Liver (tissue), 9 donors: ENCODE results near the gene OSBPL1A. TPM values are rescaled to one million over a fixed set of nuclear protein-coding genes. Genes with fewer than 3 reads are reported as not detected.

ENCODE experiments used
- DNase-seq: peaks from one replicate; pipeline ENCODE4 v3.0.0-alpha.2; 2017; ENCODE audit warnings: low spot score
- H3K27ac ChIP-seq, 2 donors: one replicate each; pipeline ENCODE4 v1.7.0; 2013; ENCODE audit warnings: inconsistent platforms in 2 of 2, low read length in 2 of 2, control low read depth in 1 of 2, low read depth in 1 of 2, mild to moderate bottlenecking in 1 of 2
- H3K27me3 ChIP-seq, 4 donors: one replicate each; pipeline versions ENCODE4 v1.6.1 to v1.7.0; 2013; ENCODE audit warnings: low read length in 3 of 4, inconsistent platforms in 1 of 4, mild to moderate bottlenecking in 1 of 4, moderate library complexity in 1 of 4; ENCODE audit not compliant: control insufficient read depth in 4 of 4, insufficient read depth in 4 of 4
- H3K36me3 ChIP-seq, 4 donors: one replicate each; pipeline versions ENCODE4 v1.6.1 to v1.7.0; 2013; ENCODE audit warnings: low read length in 3 of 4, mild to moderate bottlenecking in 3 of 4, low read depth in 1 of 4, moderate library complexity in 1 of 4; ENCODE audit not compliant: control insufficient read depth in 4 of 4, insufficient read depth in 3 of 4
- H3K4me1 ChIP-seq, 4 donors: one replicate each; pipeline versions ENCODE4 v1.6.1 to v1.7.0; 2013; ENCODE audit warnings: low read length in 3 of 4, mild to moderate bottlenecking in 3 of 4, moderate library complexity in 1 of 4; ENCODE audit not compliant: control insufficient read depth in 4 of 4, insufficient read depth in 4 of 4
- H3K4me3 ChIP-seq, 3 donors: one replicate each; pipeline versions ENCODE4 v1.6.1 to v1.7.0; 2013; ENCODE audit warnings: low read length in 3 of 3, control low read depth in 1 of 3, low read depth in 1 of 3, mild to moderate bottlenecking in 1 of 3
- H3K9ac ChIP-seq, 2 donors: one replicate each; pipeline ENCODE4 v1.7.0; 2013; ENCODE audit warnings: low read length in 2 of 2, mild to moderate bottlenecking in 2 of 2, moderate library complexity in 2 of 2, control low read depth in 1 of 2, low read depth in 1 of 2
- H3K9me3 ChIP-seq, 4 donors: one replicate each; pipeline versions ENCODE4 v1.6.1 to v1.7.0; 2013; ENCODE audit warnings: low read length in 3 of 4; ENCODE audit not compliant: control insufficient read depth in 4 of 4
- ATF3 ChIP-seq: IDR thresholded peaks from 2 replicates; pipeline ENCODE4 v1.6.1; 2016; ENCODE audit warnings: antibody characterized with exemption
- CTCF ChIP-seq: fragments of 150-350 bp; IDR thresholded peaks from 2 replicates; pipeline ENCODE4 v1.5.1; 2017; ENCODE audit warnings: improper control_type of control experiment, low read depth, low read length; ENCODE audit not compliant: missing input control
- FOXA1 ChIP-seq: IDR thresholded peaks from 2 replicates; pipeline ENCODE4 v1.6.1; 2016; ENCODE audit warnings: antibody characterized with exemption
- FOXA2 ChIP-seq: IDR thresholded peaks from 2 replicates; pipeline ENCODE4 v1.6.1; 2016; ENCODE audit warnings: antibody characterized with exemption
- GABPA ChIP-seq, 2 donors: IDR thresholded peaks in 1 of 2; conservative IDR thresholded peaks in 1 of 2; 2 replicates each; pipeline ENCODE4 v1.6.1; 2016; ENCODE audit warnings: antibody characterized with exemption in 2 of 2, mild to moderate bottlenecking in 1 of 2, moderate library complexity in 1 of 2
- HNF4A ChIP-seq, 2 donors: conservative IDR thresholded peaks; 2 replicates each; pipeline ENCODE4 v1.6.1; 2016; ENCODE audit warnings: antibody characterized with exemption in 2 of 2, mild to moderate bottlenecking in 2 of 2
- HNF4G ChIP-seq: IDR thresholded peaks from 2 replicates; pipeline ENCODE4 v1.6.1; 2016; ENCODE audit warnings: antibody characterized with exemption
- JUND ChIP-seq, 2 donors: IDR thresholded peaks; 2 replicates each; pipeline ENCODE4 v1.6.1; 2016; ENCODE audit warnings: antibody characterized with exemption in 2 of 2
- MAX ChIP-seq: IDR thresholded peaks from 2 replicates; pipeline ENCODE4 v1.6.1; 2016; ENCODE audit warnings: antibody characterized with exemption
- NR2F2 ChIP-seq: IDR thresholded peaks from 2 replicates; pipeline ENCODE4 v1.6.1; 2016; ENCODE audit warnings: antibody characterized with exemption
- RAD21 ChIP-seq, 2 donors: IDR thresholded peaks; 2 replicates each; pipeline ENCODE4 v1.6.1; 2016; ENCODE audit warnings: antibody characterized with exemption in 2 of 2, mild to moderate bottlenecking in 2 of 2
- REST ChIP-seq: IDR thresholded peaks from 2 replicates; pipeline ENCODE4 v1.6.1; 2016; ENCODE audit warnings: antibody characterized with exemption, mild to moderate bottlenecking
- RXRA ChIP-seq, 2 donors: IDR thresholded peaks; 2 replicates each; pipeline ENCODE4 v1.6.1; 2017 to 2018; ENCODE audit warnings: antibody characterized with exemption in 2 of 2, mild to moderate bottlenecking in 1 of 2
- SP1 ChIP-seq: IDR thresholded peaks from 2 replicates; pipeline ENCODE4 v1.6.1; 2018; ENCODE audit warnings: antibody characterized with exemption, mild to moderate bottlenecking
- TAF1 ChIP-seq: conservative IDR thresholded peaks from 2 replicates; pipeline ENCODE4 v1.6.1; 2016; ENCODE audit warnings: antibody characterized with exemption, mild to moderate bottlenecking
- YY1 ChIP-seq: IDR thresholded peaks from 2 replicates; pipeline ENCODE4 v1.6.1; 2016; ENCODE audit warnings: antibody characterized with exemption, mild to moderate bottlenecking
- ZBTB33 ChIP-seq: IDR thresholded peaks from 2 replicates; pipeline ENCODE4 v1.6.1; 2016; ENCODE audit warnings: antibody characterized with exemption
- WGBS: extraction: QIAGEN DNeasy Blood & Tissue Kit; methylation state at CpG from one replicate; pipeline ENCODE4 v1.1.7; 2013; 5-methylcytosine and 5-hydroxymethylcytosine counted together
- polyA plus RNA-seq, 2 donors: library from polyadenylated mRNA; stranded (reverse) in 1 of 2; unstranded in 1 of 2; fragments of 200-250 nt in 1 of 2; fragments of >200 nt in 1 of 2; fragmentation: Nextera tagmentation in 1 of 2; extraction: Ambion mirVana in 1 of 2; gene quantifications; one replicate each; pipeline versions ENCODE4 v1.2.1 to v1.2.3, GENCODE V29; 2013 to 2015
- total RNA-seq, 2 donors: library from RNA; depleted of rRNA; stranded (reverse); fragments of >200 nt; gene quantifications; one replicate each; pipeline ENCODE4 v1.2.3, GENCODE V29; 2014
- donor health status: healthy.
- donor health status: healthy.
- donor health status: healthy.
- donor health status: healthy.
- donor health status: healthy.

The OSBPL1A gene
- total and polyA plus RNA-seq, 4 donors: 5.4 to 12.6 (median 8.9) TPM

GRCh38 chr18:24398540-24398939, 916 bp upstream of the OSBPL1A start:
- TF ChIP-seq CTCF: no peak
- no peak for TF ChIP-seq RAD21 (IDR thresholded peaks at IDR 0.05)
- TF ChIP-seq HNF4G: no peak
- TF ChIP-seq ATF3: no peak
- no peak for TF ChIP-seq ZBTB33
- TF ChIP-seq RXRA (IDR thresholded peaks at IDR 0.05): no peak
- TF ChIP-seq YY1: no peak
- no peak for TF ChIP-seq MAX
- TF ChIP-seq SP1: no peak
- no peak for TF ChIP-seq FOXA2
- TF ChIP-seq JUND (IDR thresholded peaks at IDR 0.05): no peak
- Histone ChIP-seq H3K4me3 (no peak overlapping the region), H3K4me1 (peaks cover 1 to 13% (median 9%) of the 10 kb centered on the region in 4 donors), H3K27ac (no peak overlapping the region), H3K36me3 (no peaks in the 10 kb centered on the region), H3K9me3 (no peaks in the 10 kb centered on the region), H3K27me3 (no peaks in the 10 kb centered on the region), H3K9ac (no peak overlapping the region)
- no peak for DNase-seq
- 88% methylated on average over 15 of the region's 15 CpGs for WGBS

- peak overlapping the region; percentile 44 to 59 for H3K27ac ChIP-seq
- peak overlapping the region; percentile 65 to 74 (median 73) for H3K4me3 ChIP-seq
- WGBS: 2% methylated on average over 50 of the region's 50 CpGs
- H3K4me1 ChIP-seq: peaks cover 1 to 13% (median 9%) of the 10 kb centered on the region in 4 donors
- TF ChIP-seq NR2F2 (no peak), RXRA (IDR thresholded peaks at IDR 0.05) (no peak), YY1 (peak; percentile 50), FOXA1 (no peak), MAX (peak; percentile 88)
- peak overlapping the region in 1 of 2 donors; percentile 43 for H3K9ac ChIP-seq
- no peaks in the 10 kb centered on the region for H3K36me3 ChIP-seq
- no peak for DNase-seq
- H3K9me3 ChIP-seq: no peaks in the 10 kb centered on the region
- no peaks in the 10 kb centered on the region for H3K27me3 ChIP-seq
Observed at GRCh38 chr18:24397131-24397693, 412 bp downstream of the OSBPL1A start.

GRCh38 chr18:24396082-24396633, 1.5 kb downstream of the OSBPL1A start:
- no peak for DNase-seq
- H3K36me3 ChIP-seq: no peaks in the 10 kb centered on the region

More at GRCh38 chr18:24396082-24396633, 1.5 kb downstream of the OSBPL1A start:
- H3K27ac ChIP-seq: no peak overlapping the region
- H3K9me3 ChIP-seq: no peaks in the 10 kb centered on the region
- peaks cover 1 to 13% (median 9%) of the 10 kb centered on the region in 4 donors for H3K4me1 ChIP-seq
- no peak overlapping the region for H3K9ac ChIP-seq
- WGBS: 88% methylated on average over 8 of the region's 8 CpGs
- no peak for TF ChIP-seq REST
- TF ChIP-seq JUND (IDR thresholded peaks at IDR 0.05): no peak
- no peak for TF ChIP-seq HNF4A (conservative IDR thresholded peaks at IDR 0.05)
- no peak for TF ChIP-seq TAF1
- no peak for TF ChIP-seq MAX
- no peak for TF ChIP-seq RAD21 (IDR thresholded peaks at IDR 0.05)
- TF ChIP-seq ATF3: no peak
- TF ChIP-seq YY1: no peak
- no peak for TF ChIP-seq FOXA2
- no peak for TF ChIP-seq GABPA (IDR thresholded peaks at IDR 0.05 in 1 of 2, conservative IDR thresholded peaks at IDR 0.05 in 1 of 2)
- TF ChIP-seq NR2F2: no peak
- no peak for TF ChIP-seq SP1
- no peak for TF ChIP-seq FOXA1
- no peak for TF ChIP-seq HNF4G
- H3K4me3 ChIP-seq: no peak overlapping the region
- H3K27me3 ChIP-seq: no peaks in the 10 kb centered on the region
